Breast epithelium (tissue), 3 donors: ENCODE data around the gene RSPH6A.

ENCODE experiments used
- POLR2A ChIP-seq: fragments of 450-650 bp; IDR thresholded peaks from one replicate; pipeline ENCODE4 v1.6.1; 2016; ENCODE audit warnings: antibody characterized with exemption, mild to moderate bottlenecking, moderate library complexity
- TF ChIP-seq, protein P1 (sequence below), 3 donors: fragments of 450-650 bp; IDR thresholded peaks; one replicate each; pipeline ENCODE4 v1.5.1; 2016 to 2017; ENCODE audit warnings: antibody characterized with exemption in 3 of 3, mild to moderate bottlenecking in 3 of 3, moderate library complexity in 3 of 3

DNA sequence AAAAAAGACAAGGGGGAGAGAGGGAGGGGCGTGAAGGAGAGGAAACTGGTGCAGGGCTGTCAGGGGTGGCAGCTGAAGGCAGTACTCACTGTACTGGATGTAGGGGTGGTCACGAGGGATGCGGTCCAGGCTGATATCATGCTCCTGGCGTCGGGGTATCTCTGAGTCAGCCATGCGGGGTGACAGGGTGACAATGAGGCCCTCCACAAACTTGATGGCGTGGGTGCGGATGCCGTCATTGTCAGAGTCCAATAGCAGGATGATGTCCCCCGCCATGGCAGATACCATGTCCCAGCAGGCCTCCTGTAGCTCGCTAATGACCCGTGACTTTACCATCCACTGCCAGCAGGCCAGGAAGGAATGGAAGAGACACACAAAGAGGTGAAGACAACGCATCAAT lies 32.6 kb upstream of the RSPH6A start:
- TF ChIP-seq, protein P1, sequence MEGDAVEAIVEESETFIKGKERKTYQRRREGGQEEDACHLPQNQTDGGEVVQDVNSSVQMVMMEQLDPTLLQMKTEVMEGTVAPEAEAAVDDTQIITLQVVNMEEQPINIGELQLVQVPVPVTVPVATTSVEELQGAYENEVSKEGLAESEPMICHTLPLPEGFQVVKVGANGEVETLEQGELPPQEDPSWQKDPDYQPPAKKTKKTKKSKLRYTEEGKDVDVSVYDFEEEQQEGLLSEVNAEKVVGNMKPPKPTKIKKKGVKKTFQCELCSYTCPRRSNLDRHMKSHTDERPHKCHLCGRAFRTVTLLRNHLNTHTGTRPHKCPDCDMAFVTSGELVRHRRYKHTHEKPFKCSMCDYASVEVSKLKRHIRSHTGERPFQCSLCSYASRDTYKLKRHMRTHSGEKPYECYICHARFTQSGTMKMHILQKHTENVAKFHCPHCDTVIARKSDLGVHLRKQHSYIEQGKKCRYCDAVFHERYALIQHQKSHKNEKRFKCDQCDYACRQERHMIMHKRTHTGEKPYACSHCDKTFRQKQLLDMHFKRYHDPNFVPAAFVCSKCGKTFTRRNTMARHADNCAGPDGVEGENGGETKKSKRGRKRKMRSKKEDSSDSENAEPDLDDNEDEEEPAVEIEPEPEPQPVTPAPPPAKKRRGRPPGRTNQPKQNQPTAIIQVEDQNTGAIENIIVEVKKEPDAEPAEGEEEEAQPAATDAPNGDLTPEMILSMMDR (IDR thresholded peaks at IDR 0.05): no peak
- TF ChIP-seq POLR2A: no peak
